T-helper 17 cell (primary cell): ENCODE results near the gene SKIC8. TPM values are rescaled to one million over a fixed set of nuclear protein-coding genes. Genes with fewer than 3 reads are reported as not detected.

ENCODE experiments used
- ATAC-seq: fragments of 150-1000 bp; cut with Tn5 transposase; 2 replicates; pipeline ENCODE4 v1.10.0; 2021; ENCODE audit warnings: mild to moderate bottlenecking, moderate library complexity
- DNase-seq, 3 donors: peaks; one replicate each; pipeline versions ENCODE4 v3.0.0 to v3.0.0-alpha.2; 2020 to 2021
- H3K9me3 ChIP-seq: one replicate; pipeline ENCODE4 v1.7.0; 2013; ENCODE audit warnings: low read length, mild to moderate bottlenecking; ENCODE audit not compliant: control insufficient read depth, poor library complexity, severe bottlenecking
- H3K27ac Mint-ChIP-seq: one replicate; pipeline ENCODE4 v1.8.0; 2022; ENCODE audit warnings: mild to moderate bottlenecking, moderate library complexity, mixed read lengths
- H3K27me3 Mint-ChIP-seq: one replicate; pipeline ENCODE4 v1.8.0; 2022; ENCODE audit warnings: mixed read lengths
- H3K36me3 Mint-ChIP-seq: one replicate; pipeline ENCODE4 v1.8.0; 2022; ENCODE audit warnings: low read depth, mixed read lengths
- H3K4me1 Mint-ChIP-seq: one replicate; pipeline ENCODE4 v1.8.0; 2022; ENCODE audit warnings: mild to moderate bottlenecking, mixed read lengths
- H3K4me3 Mint-ChIP-seq: one replicate; pipeline ENCODE4 v1.8.0; 2022; ENCODE audit warnings: mild to moderate bottlenecking, moderate library complexity, mixed read lengths
- total RNA-seq, 4 donors: library from RNA in 2 of 4; stranded (reverse) in 2 of 4; gene quantifications; one replicate each; pipeline ENCODE4 v1.2.3 and lab custom pipeline; 2022 to 2026

SKIC8 gene
- total RNA-seq, 2 donors from 2014 or later = 24.3 to 24.4 TPM

DNA sequence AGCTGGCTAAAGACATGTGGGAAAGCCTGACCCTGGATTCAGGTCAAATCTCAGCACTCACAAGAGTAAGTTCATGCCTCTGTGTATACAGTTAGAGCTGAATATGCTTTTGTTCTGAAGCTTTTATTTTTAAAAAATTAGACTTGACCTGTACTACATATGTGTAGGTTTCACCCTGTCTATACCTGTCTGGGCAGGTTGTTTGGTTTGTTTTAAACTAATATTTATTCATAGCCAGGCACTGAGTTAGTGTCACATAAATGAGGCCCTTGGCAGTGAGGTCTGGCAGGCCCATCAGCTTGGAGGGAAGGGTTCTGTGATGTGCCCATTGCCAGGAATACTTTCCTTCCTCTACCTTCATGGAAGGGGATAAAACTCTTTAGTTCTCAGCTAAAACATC, 33.2 kb downstream of the SKIC8 start:
- no peaks in the 10 kb centered on the region for H3K27me3 Mint-ChIP-seq
- H3K4me3 Mint-ChIP-seq = peak overlapping the region; percentile 88
- DNase-seq = no peak
- no peaks in the 10 kb centered on the region for H3K9me3 ChIP-seq
- no peak for ATAC-seq
- no peaks in the 10 kb centered on the region for H3K36me3 Mint-ChIP-seq
- peaks cover 21% of the 10 kb centered on the region for H3K4me1 Mint-ChIP-seq
- no peak overlapping the region for H3K27ac Mint-ChIP-seq

DNA sequence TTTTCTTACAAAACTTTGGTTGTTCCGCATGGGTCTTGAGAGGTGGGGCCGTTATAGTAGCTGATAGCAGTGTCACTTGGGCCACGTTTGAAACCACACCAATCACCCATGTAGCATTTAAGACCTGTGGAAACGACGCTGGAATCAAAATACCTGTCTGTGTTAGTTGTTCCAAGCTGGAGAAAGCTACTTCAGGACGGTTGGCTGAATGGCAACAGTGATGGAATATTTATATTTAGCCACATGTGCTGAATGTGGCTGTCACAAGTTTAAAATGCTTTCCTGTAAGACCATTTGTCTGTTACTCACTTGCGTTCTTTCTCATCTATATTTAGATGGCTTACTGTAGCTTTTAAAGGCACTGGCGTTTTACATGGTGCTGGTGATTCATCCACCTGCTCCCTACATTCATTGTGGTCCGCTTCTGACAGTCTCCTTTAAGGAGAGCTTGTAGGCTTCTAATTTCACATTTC, 33.6 kb downstream of the SKIC8 start:
- Mint-ChIP-seq H3K4me1 (peaks cover 21% of the 10 kb centered on the region), H3K36me3 (no peaks in the 10 kb centered on the region), H3K4me3 (peak overlapping the region; percentile 88), H3K27me3 (no peaks in the 10 kb centered on the region), H3K27ac (no peak overlapping the region)
- DNase-seq (no peak), ATAC-seq (no peak)
- no peaks in the 10 kb centered on the region for H3K9me3 ChIP-seq

DNA sequence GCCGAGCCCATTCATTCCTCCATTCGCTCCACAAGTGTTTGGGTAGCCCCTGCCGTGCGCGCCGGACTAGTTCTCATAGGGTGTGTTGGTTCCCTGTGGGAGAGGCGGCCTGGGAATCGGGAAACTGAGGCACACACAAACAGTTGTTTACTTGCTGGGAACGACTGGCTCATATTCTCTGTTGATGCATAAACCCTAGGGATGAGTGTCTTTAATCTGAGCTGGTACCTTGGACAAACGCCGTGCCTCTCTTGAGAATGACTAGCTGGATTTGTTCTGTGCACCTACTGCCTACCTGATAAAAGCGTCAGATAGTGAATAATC, 34.3 kb downstream of the SKIC8 start:
- Mint-ChIP-seq H3K27me3 (peaks cover 4% of the 10 kb centered on the region), H3K4me3 (peak overlapping the region; percentile 88), H3K36me3 (no peaks in the 10 kb centered on the region), H3K27ac (peak overlapping the region; percentile 87), H3K4me1 (peaks cover 19% of the 10 kb centered on the region)
- no peak for DNase-seq
- ATAC-seq = no peak
- H3K9me3 ChIP-seq = no peaks in the 10 kb centered on the region

DNA sequence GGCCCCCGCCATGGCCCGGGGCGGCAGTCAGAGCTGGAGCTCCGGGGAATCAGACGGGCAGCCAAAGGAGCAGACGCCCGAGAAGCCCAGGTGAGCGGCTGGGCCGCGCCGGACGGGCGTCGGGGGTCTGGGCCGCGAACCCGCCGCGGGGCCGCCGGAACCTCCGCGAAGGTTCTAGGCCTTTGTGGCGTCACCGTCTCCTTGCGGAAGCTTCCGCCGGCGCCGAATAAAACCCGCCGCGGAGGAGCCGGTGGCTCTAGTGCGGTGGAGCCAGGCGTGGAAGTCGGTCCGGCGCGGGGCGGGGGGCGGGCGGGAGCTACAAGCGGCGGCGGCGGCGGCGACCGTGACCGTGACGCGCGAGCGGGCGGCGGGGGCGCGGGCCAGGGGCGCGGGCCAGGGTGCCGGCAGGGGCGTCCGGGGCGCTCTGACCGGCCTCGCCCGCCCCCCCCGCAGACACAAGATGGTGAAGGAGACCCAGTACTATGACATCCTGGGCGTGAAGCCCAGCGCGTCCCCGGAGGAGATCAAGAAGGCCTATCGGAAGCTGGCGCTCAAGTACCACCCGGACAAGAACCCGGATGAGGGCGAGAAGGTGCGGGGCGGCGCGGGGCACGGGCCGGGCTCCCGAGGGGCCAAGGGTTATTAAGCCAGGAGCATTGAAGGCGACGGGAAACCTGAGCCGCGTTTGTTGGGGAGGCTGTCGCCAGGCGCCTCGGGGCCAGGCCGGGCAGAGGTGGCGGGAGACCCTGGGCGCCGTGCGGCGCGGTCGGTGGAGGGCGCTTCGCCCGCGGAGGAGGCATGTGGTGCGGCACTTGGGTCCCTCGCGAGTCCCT, 34.9 kb downstream of the SKIC8 start, which contains the start of gene DNAJA4:
DNAJA4 (plus strand) TSS at position 259 of the 833 bp plus-strand sequence; CDS start at position 461, 202 bp downstream.
- Mint-ChIP-seq H3K27ac (peak within 1 kb of the TSS; percentile 87), H3K4me3 (peak within 1 kb of the TSS; percentile 88), H3K4me1 (peaks cover 19% of the 10 kb centered on the region), H3K27me3 (peaks cover 4% of the 10 kb centered on the region), H3K36me3 (no peaks in the 10 kb centered on the region)
- ATAC-seq (peak; percentile 80), DNase-seq (peak; percentile 47 to 53 (median 48))
- no peaks in the 10 kb centered on the region for H3K9me3 ChIP-seq

DNA sequence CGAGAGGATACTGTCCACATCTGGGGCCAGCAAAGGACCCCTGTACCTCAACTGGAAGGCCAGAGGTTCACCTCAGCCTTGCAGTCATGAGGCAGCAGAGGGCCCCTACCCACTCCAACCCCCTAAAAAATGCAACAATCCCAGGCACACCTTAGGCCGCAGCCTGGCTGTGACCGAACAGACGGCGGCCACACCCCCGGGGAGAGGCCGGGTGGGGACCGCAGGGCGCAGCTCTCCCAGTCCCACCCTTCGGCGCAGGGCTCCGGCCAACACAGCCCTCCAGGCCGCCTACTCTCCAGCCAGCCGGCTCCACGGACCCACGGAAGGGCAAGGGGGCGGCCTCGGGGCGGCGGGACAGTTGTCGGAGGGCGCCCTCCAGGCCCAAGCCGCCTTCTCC, 35.5 kb downstream of the SKIC8 start:
- Mint-ChIP-seq H3K4me1 (peaks cover 18% of the 10 kb centered on the region), H3K36me3 (no peaks in the 10 kb centered on the region), H3K4me3 (peak overlapping the region; percentile 69), H3K27ac (no peak overlapping the region), H3K27me3 (peaks cover 4% of the 10 kb centered on the region)
- no peak for DNase-seq
- ATAC-seq = no peak
- H3K9me3 ChIP-seq = no peaks in the 10 kb centered on the region

DNA sequence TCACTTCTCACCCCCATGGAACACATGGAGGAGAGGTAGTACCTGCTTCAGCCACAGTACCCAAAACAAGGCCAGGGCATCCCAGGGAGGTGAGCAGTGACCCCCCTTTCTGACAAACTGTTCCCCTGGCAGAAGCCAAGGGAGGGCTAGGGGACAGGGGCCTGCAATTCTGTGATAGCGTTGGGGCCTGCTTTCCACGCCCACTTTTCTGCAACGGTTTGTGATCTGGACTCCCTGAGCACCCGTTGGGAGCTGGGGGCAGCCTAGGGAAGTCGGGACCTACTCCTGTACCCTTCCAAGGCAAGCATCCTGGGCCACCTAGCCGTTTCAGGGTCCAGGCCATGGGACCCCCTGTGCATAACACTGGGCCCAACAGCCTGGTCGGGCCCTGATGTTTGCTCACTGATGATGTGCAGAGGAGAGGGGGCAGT, 36.0 kb downstream of the SKIC8 start:
- DNase-seq (no peak), ATAC-seq (no peak)
- Mint-ChIP-seq H3K4me1 (peaks cover 14% of the 10 kb centered on the region), H3K27me3 (peaks cover 4% of the 10 kb centered on the region), H3K27ac (peak overlapping the region; percentile 75), H3K36me3 (no peaks in the 10 kb centered on the region), H3K4me3 (peak overlapping the region; percentile 69)
- H3K9me3 ChIP-seq = no peaks in the 10 kb centered on the region

DNA sequence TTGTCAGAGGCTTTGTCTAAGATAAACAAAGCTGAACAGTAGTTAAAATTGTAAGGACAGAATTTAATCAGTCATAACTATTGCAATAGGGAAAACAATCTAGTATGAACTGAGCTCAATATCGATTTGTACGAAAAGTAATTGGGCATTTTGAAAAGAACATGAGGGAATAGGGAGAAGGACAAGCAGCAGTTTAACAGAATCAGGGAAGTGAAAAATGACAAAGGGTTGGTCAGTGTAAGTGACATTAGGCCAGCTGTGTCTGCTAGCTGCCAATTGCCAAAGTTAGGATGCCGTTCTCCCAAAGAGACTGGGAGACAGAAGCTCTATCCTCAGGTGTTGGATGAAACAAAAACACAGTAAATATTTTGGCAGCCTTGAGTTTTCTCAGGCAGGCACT, 38.3 kb downstream of the SKIC8 start:
- ATAC-seq = no peak

DNA sequence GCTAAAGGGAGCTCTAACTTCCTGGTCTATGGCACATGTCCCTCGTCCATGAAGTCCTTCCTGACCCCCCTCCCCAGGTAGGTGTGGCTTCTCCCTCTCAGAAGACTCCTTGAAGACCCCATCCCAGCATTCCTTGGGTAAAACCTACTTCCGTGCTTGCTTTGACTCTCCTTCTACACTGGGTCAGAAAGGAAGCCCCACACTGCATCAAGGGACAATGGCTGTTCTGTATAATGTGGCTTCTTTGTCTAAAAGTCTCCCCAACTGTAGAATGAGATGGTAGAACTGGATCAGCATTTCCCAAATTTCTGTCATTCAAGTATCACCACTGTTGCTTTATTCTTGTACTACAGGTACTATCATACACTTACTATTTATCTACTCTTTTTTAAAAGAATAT, 38.9 kb downstream of the SKIC8 start:
- no peak overlapping the region for H3K27ac Mint-ChIP-seq
- ATAC-seq = no peak
- no peak for DNase-seq
- H3K36me3 Mint-ChIP-seq = no peaks in the 10 kb centered on the region
- H3K4me1 Mint-ChIP-seq = peaks cover 4% of the 10 kb centered on the region
- no peaks in the 10 kb centered on the region for H3K9me3 ChIP-seq
- H3K27me3 Mint-ChIP-seq = peaks cover 4% of the 10 kb centered on the region
- H3K4me3 Mint-ChIP-seq = no peak overlapping the region

More for the DNA sequence above, 38.3 kb downstream of the SKIC8 start:
- H3K9me3 ChIP-seq = no peaks in the 10 kb centered on the region
- Mint-ChIP-seq H3K27ac (no peak overlapping the region), H3K36me3 (no peaks in the 10 kb centered on the region), H3K27me3 (peaks cover 4% of the 10 kb centered on the region), H3K4me1 (peaks cover 7% of the 10 kb centered on the region), H3K4me3 (no peak overlapping the region)
- DNase-seq = no peak

DNA sequence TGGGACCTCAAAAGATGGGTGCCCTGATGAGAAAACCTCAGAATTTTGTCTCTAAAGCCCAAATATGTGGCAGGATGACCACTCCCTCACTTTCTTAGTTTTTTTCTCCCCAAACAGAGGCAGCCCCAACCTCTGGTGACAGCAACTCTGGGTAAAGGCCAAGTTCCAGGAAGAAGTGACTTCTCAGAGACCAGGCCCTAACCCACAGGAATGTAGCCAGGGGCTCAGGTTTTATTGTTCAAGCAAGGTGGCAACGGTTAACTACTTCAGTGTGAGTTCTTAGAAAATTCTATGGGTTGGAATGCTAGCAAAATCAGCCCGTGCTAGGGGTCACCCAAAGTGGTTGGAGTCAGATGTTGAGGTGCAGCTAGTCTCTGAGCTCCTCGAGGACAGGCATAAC, 40.2 kb downstream of the SKIC8 start:
- H3K4me1 Mint-ChIP-seq = no peaks in the 10 kb centered on the region
- H3K27me3 Mint-ChIP-seq = peaks cover 4% of the 10 kb centered on the region
- H3K27ac Mint-ChIP-seq = no peak overlapping the region
- ATAC-seq (no peak), DNase-seq (no peak)
- no peak overlapping the region for H3K4me3 Mint-ChIP-seq
- H3K36me3 Mint-ChIP-seq = no peaks in the 10 kb centered on the region
- H3K9me3 ChIP-seq = no peaks in the 10 kb centered on the region

DNA sequence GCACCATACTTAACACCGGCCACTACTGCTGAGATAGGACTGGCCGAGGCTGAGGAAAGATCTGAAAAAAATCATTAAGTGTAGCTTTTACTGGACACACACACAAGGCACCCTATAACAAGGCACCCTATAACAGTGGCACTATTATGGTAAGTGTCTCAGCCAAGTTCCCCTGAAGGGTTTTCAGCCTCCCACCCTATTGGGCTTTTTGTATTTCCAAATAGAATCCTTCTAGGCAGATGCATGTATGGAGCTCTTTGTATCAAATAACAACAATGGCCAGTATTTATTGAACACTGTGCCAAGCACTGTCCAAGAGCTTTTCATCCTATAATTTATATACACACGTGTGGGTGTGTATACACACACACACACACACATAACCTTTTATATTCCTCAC, 41.7 kb downstream of the SKIC8 start:
- DNase-seq = no peak
- no peak overlapping the region for H3K27ac Mint-ChIP-seq
- peaks cover 4% of the 10 kb centered on the region for H3K27me3 Mint-ChIP-seq
- ATAC-seq = no peak
- no peaks in the 10 kb centered on the region for H3K9me3 ChIP-seq
- no peaks in the 10 kb centered on the region for H3K36me3 Mint-ChIP-seq
- no peak overlapping the region for H3K4me3 Mint-ChIP-seq
- no peaks in the 10 kb centered on the region for H3K4me1 Mint-ChIP-seq

DNA sequence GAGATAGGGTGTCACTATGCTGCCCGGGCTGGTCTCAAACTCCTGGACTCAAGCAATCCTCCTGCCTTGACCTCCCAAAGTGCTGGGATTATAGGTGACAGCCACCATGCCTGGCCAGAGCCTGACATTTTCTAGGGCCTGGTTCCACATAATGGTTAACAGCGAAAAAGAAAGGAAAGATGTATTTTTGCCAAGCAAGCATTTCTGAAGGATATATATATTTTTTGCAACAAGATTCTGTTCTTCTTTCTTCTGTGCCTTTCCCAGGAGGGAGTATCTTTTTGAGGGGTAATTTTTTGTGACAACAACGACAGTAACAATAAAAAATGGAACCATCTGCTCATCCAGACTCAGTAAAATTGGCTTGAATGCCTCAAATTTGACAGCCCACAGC, 43.4 kb downstream of the SKIC8 start:
- peaks cover 2% of the 10 kb centered on the region for H3K4me1 Mint-ChIP-seq
- peaks cover 14% of the 10 kb centered on the region for H3K27me3 Mint-ChIP-seq
- no peak for ATAC-seq
- H3K9me3 ChIP-seq = no peaks in the 10 kb centered on the region
- no peak overlapping the region for H3K27ac Mint-ChIP-seq
- no peak overlapping the region for H3K4me3 Mint-ChIP-seq
- H3K36me3 Mint-ChIP-seq = no peaks in the 10 kb centered on the region
- no peak for DNase-seq

DNA sequence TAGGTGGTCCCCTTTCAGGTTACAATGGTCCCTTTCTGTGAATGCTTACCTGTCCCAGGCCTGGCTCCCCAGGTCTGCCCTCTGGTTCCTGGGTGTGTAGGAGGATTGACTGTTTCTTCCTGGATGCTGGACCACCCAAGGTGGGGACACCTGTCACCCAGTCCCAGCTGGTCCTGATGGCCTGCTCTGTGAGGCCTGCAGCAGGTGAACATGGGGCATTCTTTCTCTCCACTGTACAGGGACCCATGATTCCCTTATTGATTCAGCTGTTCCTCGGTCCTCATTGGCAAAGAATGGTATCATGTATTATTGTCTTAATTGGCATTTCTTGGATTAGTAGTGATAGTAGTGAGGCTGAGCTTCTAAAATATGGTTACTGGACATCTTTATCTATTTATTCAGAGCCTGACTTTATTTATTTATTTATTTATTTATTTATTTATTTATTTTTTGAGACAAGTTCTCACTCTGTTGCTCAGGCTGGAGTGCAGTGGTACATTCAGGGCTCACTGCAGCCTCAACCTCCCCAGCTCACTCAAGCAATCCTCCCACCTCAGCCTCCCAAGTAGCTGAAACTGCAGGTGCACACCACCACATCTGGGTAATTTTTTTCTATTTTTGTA, 43.9 kb downstream of the SKIC8 start:
- H3K9me3 ChIP-seq = no peaks in the 10 kb centered on the region
- Mint-ChIP-seq H3K4me3 (no peak overlapping the region), H3K27me3 (peaks cover 17% of the 10 kb centered on the region), H3K4me1 (peaks cover 2% of the 10 kb centered on the region), H3K36me3 (no peaks in the 10 kb centered on the region), H3K27ac (no peak overlapping the region)
- DNase-seq = no peak
- no peak for ATAC-seq

DNA sequence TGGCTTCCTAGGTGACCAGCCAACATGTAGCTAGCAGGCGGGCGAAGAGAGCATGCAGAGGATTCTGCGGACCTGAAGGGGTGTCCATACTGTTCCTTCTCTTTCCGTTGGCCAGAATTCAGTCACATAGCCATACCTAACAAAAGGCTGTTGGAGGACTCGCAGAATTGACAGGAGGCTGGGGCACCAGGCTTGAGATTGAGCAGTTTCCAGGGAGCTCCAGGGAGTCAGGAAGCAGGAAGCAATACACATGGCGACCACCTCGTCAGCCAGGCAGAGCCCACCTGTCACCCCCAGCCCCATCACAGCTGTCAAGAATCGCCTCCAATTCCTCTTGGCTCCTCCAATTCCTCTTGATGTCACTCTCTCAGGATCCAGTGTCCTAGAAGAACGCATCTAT, 48.3 kb downstream of the SKIC8 start:
- H3K9me3 ChIP-seq = no peaks in the 10 kb centered on the region
- no peak for DNase-seq
- ATAC-seq = no peak
- Mint-ChIP-seq H3K27me3 (peaks cover 13% of the 10 kb centered on the region), H3K27ac (no peak overlapping the region), H3K4me3 (no peak overlapping the region), H3K36me3 (peaks cover 2% of the 10 kb centered on the region), H3K4me1 (peaks cover 4% of the 10 kb centered on the region)
